ENCODE results near the gene TMEM163. TPM values are rescaled to one million over a fixed set of nuclear protein-coding genes. Genes with fewer than 3 reads are reported as not detected.

Gene TMEM163
- total RNA-seq, 1 donor from 2014 or later, result 6.0 TPM

DNA sequence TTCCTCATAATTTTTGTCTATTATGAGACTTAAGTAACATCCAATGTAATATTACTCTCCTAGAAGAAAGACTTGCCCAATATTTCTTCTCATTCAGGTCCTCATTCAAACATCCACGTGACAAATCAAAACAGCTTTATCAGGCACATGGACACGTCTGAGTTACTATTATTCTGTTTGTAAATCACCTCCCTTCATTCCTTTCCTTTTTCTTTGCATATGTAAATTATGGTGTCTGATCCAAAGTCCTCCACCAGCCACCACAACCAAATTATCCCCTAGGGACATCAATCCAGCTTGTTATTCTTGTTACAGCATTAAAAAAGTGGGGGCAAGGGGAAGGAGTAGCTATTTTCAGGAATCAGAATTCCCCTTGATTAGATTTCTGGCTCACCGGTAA lies 7.1 kb downstream of the TMEM163 start:
- no peaks in the 10 kb centered on the region for H3K36me3 Mint-ChIP-seq (ENCODE audit: low read depth)
- no peaks in the 10 kb centered on the region for H3K9me3 Mint-ChIP-seq
- TF ChIP-seq, protein P1, sequence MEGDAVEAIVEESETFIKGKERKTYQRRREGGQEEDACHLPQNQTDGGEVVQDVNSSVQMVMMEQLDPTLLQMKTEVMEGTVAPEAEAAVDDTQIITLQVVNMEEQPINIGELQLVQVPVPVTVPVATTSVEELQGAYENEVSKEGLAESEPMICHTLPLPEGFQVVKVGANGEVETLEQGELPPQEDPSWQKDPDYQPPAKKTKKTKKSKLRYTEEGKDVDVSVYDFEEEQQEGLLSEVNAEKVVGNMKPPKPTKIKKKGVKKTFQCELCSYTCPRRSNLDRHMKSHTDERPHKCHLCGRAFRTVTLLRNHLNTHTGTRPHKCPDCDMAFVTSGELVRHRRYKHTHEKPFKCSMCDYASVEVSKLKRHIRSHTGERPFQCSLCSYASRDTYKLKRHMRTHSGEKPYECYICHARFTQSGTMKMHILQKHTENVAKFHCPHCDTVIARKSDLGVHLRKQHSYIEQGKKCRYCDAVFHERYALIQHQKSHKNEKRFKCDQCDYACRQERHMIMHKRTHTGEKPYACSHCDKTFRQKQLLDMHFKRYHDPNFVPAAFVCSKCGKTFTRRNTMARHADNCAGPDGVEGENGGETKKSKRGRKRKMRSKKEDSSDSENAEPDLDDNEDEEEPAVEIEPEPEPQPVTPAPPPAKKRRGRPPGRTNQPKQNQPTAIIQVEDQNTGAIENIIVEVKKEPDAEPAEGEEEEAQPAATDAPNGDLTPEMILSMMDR (IDR thresholded peaks at IDR 0.05), result no peak
- no peak overlapping the region for H3K4me3 Mint-ChIP-seq
- peaks cover 7% of the 10 kb centered on the region for H3K27me3 Mint-ChIP-seq
- no peak overlapping the region for H3K27ac Mint-ChIP-seq
- intact Hi-C loops (cut with micrococcal nuclease), result loop anchor here (2.0 kb wide), 1 partner anchor 71 kb away; no protein-coding TSS in a partner anchor
- POLR2A ChIA-PET, result interaction anchor here (0.8 kb wide), 1 partner anchor 134 kb away, joined by 4 read pairs; no protein-coding TSS in a partner anchor
- ATAC-seq (ENCODE audit: low read depth) (no peak), DNase-seq (no peak)
- CTCF ChIA-PET, result no interaction called here
- peaks cover 49% of the 10 kb centered on the region for H3K4me1 Mint-ChIP-seq

DNA sequence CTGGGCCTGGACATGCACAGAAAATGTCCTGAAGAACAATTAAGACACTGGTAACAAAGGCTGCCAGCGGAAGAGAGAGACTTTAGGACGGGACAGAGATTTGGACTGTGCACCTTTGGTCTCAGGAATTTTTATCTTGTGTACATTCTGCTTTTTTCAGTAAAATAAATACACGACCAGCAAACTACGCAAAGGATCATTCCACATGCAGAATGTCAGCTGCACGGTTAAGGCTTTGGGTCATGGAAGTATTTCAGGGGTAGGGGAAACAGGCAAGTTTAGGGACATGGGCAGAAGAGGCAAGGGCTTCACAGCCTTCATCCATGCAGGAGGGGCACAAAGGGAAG lies 11.5 kb downstream of the TMEM163 start:
- intact Hi-C loops (cut with micrococcal nuclease), result no loop called here
- H3K9me3 Mint-ChIP-seq, result no peaks in the 10 kb centered on the region
- TF ChIP-seq, protein P1 (IDR thresholded peaks at IDR 0.05), result no peak
- H3K36me3 Mint-ChIP-seq (ENCODE audit: low read depth), result no peaks in the 10 kb centered on the region
- no peak overlapping the region for H3K27ac Mint-ChIP-seq
- no peak overlapping the region for H3K4me3 Mint-ChIP-seq
- POLR2A ChIA-PET, result interaction anchor here (1.1 kb wide), 1 partner anchor 739 kb away, joined by 3 read pairs; no protein-coding TSS in a partner anchor
- peaks cover 48% of the 10 kb centered on the region for H3K4me1 Mint-ChIP-seq
- no peak for DNase-seq
- CTCF ChIA-PET, result no interaction called here
- peaks cover 9% of the 10 kb centered on the region for H3K27me3 Mint-ChIP-seq
- ATAC-seq (ENCODE audit: low read depth), result no peak

DNA sequence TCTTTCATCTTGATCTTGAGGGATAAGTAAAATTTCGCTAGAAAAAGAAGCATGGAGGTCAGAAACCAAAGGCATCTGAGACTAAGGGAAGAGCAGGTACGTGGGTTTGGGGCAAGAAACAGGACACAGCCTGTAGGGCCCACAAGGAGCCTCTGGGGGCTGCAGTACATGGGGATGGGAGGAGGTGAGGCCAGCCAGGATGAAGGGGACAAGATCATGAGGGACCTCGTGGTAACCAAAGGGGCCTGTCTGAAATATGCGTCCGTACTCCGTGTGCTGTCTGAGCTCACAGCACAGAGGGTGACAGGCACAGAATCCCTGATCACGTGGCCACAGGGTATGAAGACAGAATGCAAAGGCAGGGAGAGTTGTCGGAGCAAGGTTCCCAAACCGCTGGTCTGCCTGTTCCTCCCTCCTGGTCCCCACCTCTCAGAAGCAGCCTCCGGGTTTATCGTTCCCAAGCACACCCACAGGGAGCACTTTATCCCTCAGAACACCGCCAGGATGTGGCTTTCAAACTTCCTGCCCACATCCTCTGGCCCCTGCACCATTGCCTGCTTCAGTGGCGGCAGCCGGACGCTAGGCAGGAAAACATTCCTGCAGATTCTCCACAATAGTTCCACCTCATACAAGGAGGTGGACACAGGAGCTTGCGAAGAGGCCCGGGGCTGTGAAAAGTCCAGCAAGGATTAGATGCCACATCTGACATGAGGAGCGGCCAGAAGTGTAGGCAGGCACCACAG lies 12.0 kb downstream of the TMEM163 start:
- ATAC-seq (ENCODE audit: low read depth) (peak; percentile 49), DNase-seq (no peak)
- Mint-ChIP-seq H3K4me1 (peaks cover 45% of the 10 kb centered on the region), H3K27me3 (peaks cover 9% of the 10 kb centered on the region), H3K36me3 (ENCODE audit: low read depth) (no peaks in the 10 kb centered on the region), H3K9me3 (no peaks in the 10 kb centered on the region), H3K4me3 (peak overlapping the region; percentile 52), H3K27ac (no peak overlapping the region)
- TF ChIP-seq, protein P1 (IDR thresholded peaks at IDR 0.05), result no peak
- POLR2A ChIA-PET, result interaction anchor here (0.5 to 1.1 kb wide), 2 partner anchors 616 to 738 kb away, joined by 3 to 4 read pairs; no protein-coding TSS in a partner anchor
- CTCF ChIA-PET, result no interaction called here
- intact Hi-C loops (cut with micrococcal nuclease), result no loop called here

DNA sequence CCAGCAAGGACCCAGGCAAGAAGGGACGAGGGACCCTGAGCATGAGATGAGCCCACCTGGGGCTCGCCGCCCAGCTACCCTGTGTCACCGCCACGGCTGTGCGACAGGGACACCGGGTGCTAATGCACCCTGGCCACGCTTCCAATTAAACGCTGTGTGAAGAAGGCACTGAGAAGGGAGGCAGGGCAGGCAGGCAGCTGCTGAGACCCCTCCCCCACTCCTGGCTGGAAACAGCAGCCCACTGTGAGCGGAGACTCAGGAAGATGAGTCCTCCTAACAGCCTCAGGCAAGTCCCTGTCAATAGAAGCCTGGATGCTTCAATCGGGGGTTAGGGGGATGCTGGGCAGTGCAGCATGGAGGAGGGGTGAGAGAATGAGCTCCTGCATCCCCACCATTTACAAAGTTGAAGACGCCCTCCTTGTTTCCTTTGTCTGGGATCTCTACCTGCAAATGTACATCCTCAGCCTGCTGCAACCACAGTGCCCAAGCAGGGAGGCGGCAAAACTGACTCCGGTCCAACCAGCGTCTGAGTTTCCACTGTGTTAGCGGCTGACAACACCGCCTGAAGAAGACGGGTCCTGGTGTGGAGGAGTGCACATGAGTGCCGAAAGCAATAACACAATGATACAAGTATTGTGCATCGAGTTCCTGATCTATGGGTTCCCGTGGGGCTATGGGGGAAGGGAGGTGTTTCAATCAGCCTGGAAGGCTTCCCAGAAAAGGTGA lies 12.8 kb downstream of the TMEM163 start:
- ATAC-seq (ENCODE audit: low read depth) (no peak), DNase-seq (no peak)
- intact Hi-C loops (cut with micrococcal nuclease), result no loop called here
- Mint-ChIP-seq H3K27ac (no peak overlapping the region), H3K9me3 (no peaks in the 10 kb centered on the region), H3K27me3 (peaks cover 11% of the 10 kb centered on the region), H3K36me3 (ENCODE audit: low read depth) (no peaks in the 10 kb centered on the region), H3K4me3 (peak overlapping the region; percentile 52), H3K4me1 (peaks cover 39% of the 10 kb centered on the region)
- POLR2A ChIA-PET, result interaction anchor here (0.5 to 1.1 kb wide), 2 partner anchors 615 to 737 kb away, joined by 3 to 4 read pairs; no protein-coding TSS in a partner anchor
- TF ChIP-seq, protein P1 (IDR thresholded peaks at IDR 0.05), result no peak
- CTCF ChIA-PET, result no interaction called here

DNA sequence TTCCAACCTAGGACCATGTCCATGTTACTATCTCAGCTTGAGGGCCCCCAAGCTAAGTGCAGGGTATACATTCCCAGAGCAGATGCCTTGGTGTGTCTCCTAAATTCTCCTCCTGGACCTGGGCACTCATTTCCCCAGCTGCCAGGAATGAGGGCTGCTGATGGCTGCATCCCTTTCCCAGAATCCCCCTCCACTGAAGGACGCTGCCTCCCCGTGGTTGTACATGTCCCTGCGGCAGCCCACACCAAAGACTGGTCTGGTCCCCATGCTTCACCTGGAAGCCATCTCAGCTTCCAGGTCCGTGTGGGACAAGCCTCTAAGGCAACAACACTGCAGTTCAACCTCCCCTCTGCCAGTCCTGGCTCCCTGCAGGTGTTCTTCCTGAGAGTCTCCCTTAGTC lies 14.6 kb downstream of the TMEM163 start:
- Mint-ChIP-seq H3K4me3 (no peak overlapping the region), H3K4me1 (peaks cover 38% of the 10 kb centered on the region), H3K9me3 (no peaks in the 10 kb centered on the region), H3K27me3 (peaks cover 8% of the 10 kb centered on the region), H3K36me3 (ENCODE audit: low read depth) (no peaks in the 10 kb centered on the region), H3K27ac (no peak overlapping the region)
- ChIA-PET POLR2A (no interaction called here), CTCF (no interaction called here)
- intact Hi-C loops (cut with micrococcal nuclease), result no loop called here
- TF ChIP-seq, protein P1 (IDR thresholded peaks at IDR 0.05), result no peak
- no peak for DNase-seq
- ATAC-seq (ENCODE audit: low read depth), result no peak

Measured in activated B cell treated with CpG ODN at 0.5 μM for 24 hours (primary cell).